NCI-H2196 treated with DMSO at 0.1 percent for 48 hours (cell line): ENCODE data around the gene ANKRD11.
"Not testable (repeated sequence)": the region's sequence is repeated elsewhere in the genome, so short reads cannot be mapped to it uniquely, and the experiment has no call there.

Experiments
- DNase-seq: peaks from one replicate; lab custom pipeline; 2025; ENCODE audit not compliant: unreplicated experiment; lab: John Stamatoyannopoulos, UW

The ANKRD11 gene

GRCh38 chr16:89433363-89433984 lies 56.9 kb downstream of the ANKRD11 start:
- not testable (repeated sequence) for DNase-seq

GRCh38 chr16:89431630-89432029 lies 58.7 kb downstream of the ANKRD11 start:
- no peak for DNase-seq

GRCh38 chr16:89431158-89431584 lies 59.2 kb downstream of the ANKRD11 start:
- DNase-seq = peak; percentile 9

GRCh38 chr16:89430436-89431157 lies 59.8 kb downstream of the ANKRD11 start:
- DNase-seq = no peak

GRCh38 chr16:89428605-89429004 lies 61.8 kb downstream of the ANKRD11 start:
- DNase-seq = not testable (repeated sequence)

GRCh38 chr16:89426736-89427530 lies 63.4 kb downstream of the ANKRD11 start:
- DNase-seq = no peak

GRCh38 chr16:89425523-89425922 lies 64.8 kb downstream of the ANKRD11 start:
- DNase-seq = no peak

- DNase-seq = no peak
Measured at GRCh38 chr16:89423681-89424260, 66.6 kb downstream of the ANKRD11 start.

GRCh38 chr16:89422905-89423630 lies 67.3 kb downstream of the ANKRD11 start:
- no peak for DNase-seq

GRCh38 chr16:89422527-89422904 lies 67.8 kb downstream of the ANKRD11 start:
- no peak for DNase-seq

- not testable (repeated sequence) for DNase-seq
Measured at GRCh38 chr16:89421300-89421699, 69.1 kb downstream of the ANKRD11 start.

- no peak for DNase-seq
Measured at GRCh38 chr16:89420204-89420603, 70.2 kb downstream of the ANKRD11 start.

- no peak for DNase-seq
Measured at GRCh38 chr16:89418352-89418751, 72.0 kb downstream of the ANKRD11 start.

- no peak for DNase-seq
Measured at GRCh38 chr16:89417352-89417751, 73.0 kb downstream of the ANKRD11 start.

GRCh38 chr16:89413811-89414585 lies 76.4 kb downstream of the ANKRD11 start:
- no peak for DNase-seq

- DNase-seq = no peak
Measured at GRCh38 chr16:89412811-89413210, 77.5 kb downstream of the ANKRD11 start.

- DNase-seq = no peak
Measured at GRCh38 chr16:89411335-89411850, 79.0 kb downstream of the ANKRD11 start.

- peak; percentile 73 for DNase-seq
Measured at GRCh38 chr16:89410794-89411309, 79.5 kb downstream of the ANKRD11 start.

GRCh38 chr16:89410322-89410721 lies 80.0 kb downstream of the ANKRD11 start:
- no peak for DNase-seq
